Small intestine (tissue), 7 donors: ENCODE measurements around the gene TBL1XR1. TPM values are rescaled to one million over a fixed set of nuclear protein-coding genes. Genes with fewer than 3 reads are reported as not detected.

ENCODE experiments used
- DNase-seq, 2 donors: peaks; one replicate each; pipeline versions ENCODE4 v3.0.0 to v3.0.0-alpha.2; 2013
- FAIRE-seq: peaks from 2 replicates; lab custom pipeline; 2012; peaks lifted over from hg19 to GRCh38; lab: Jason Lieb, UNC
- H3K27ac ChIP-seq, 3 donors: one replicate each; pipeline ENCODE4 v1.5.1; 2013; ENCODE audit warnings: low read length in 2 of 3, mild to moderate bottlenecking in 2 of 3, control low read depth in 1 of 3, inconsistent platforms in 1 of 3, low read depth in 1 of 3, moderate library complexity in 1 of 3
- H3K27me3 ChIP-seq, 3 donors: one replicate each; pipeline ENCODE4 v1.6.1; 2013; ENCODE audit warnings: low read length in 3 of 3, inconsistent platforms in 1 of 3; ENCODE audit not compliant: control insufficient read depth in 3 of 3, insufficient read depth in 3 of 3
- H3K36me3 ChIP-seq, 3 donors: one replicate each; pipeline ENCODE4 v1.6.1; 2013; ENCODE audit warnings: low read length in 3 of 3, inconsistent platforms in 1 of 3, low read depth in 1 of 3, mild to moderate bottlenecking in 1 of 3, moderate library complexity in 1 of 3; ENCODE audit not compliant: control insufficient read depth in 3 of 3, insufficient read depth in 2 of 3
- H3K4me1 ChIP-seq, 3 donors: one replicate each; pipeline ENCODE4 v1.6.1; 2013; ENCODE audit warnings: low read length in 2 of 3, inconsistent platforms in 1 of 3, low read depth in 1 of 3, mild to moderate bottlenecking in 1 of 3, moderate library complexity in 1 of 3; ENCODE audit not compliant: control insufficient read depth in 3 of 3, insufficient read depth in 2 of 3
- H3K4me3 ChIP-seq, 3 donors: one replicate each; pipeline ENCODE4 v1.5.1; 2013; ENCODE audit warnings: low read length in 3 of 3, control low read depth in 1 of 3, inconsistent platforms in 1 of 3, low read depth in 1 of 3, mild to moderate bottlenecking in 1 of 3, moderate library complexity in 1 of 3
- H3K9me3 ChIP-seq, 2 donors: one replicate each; pipeline ENCODE4 v1.6.1; 2013; ENCODE audit warnings: low read depth in 1 of 2, low read length in 1 of 2; ENCODE audit not compliant: control insufficient read depth in 2 of 2, insufficient read depth in 1 of 2
- WGBS, 3 donors: extraction: QIAGEN DNeasy Blood & Tissue Kit; methylation state at CpG; one replicate each; pipeline ENCODE4 v1.1.7; 2013; 5-methylcytosine and 5-hydroxymethylcytosine counted together
- polyA plus RNA-seq, 4 donors: library from polyadenylated mRNA; stranded (reverse) in 3 of 4; unstranded in 1 of 4; fragments of 200-250 nt in 3 of 4; fragments of 120-200 nt in 1 of 4; gene quantifications; one replicate each; pipeline versions ENCODE4 v1.2.1 to v1.2.3, GENCODE V29; 2013
- donor health status: healthy with polysubstance abuse.
- donor health status: control.
- donor health status: control.
- donor health status: Bipolar disorder and iron deficiency.
- donor health status: healthy.

The TBL1XR1 gene
- polyA plus RNA-seq, 4 donors: 13.8 to 74.8 (median 27.7) TPM

- H3K9me3 ChIP-seq: no peaks in the 10 kb centered on the region
- DNase-seq (no peak), FAIRE-seq (no peak)
- H3K4me3 ChIP-seq: no peak overlapping the region
- no peaks in the 10 kb centered on the region for H3K27me3 ChIP-seq
- peaks cover 3 to 10% (median 8%) of the 10 kb centered on the region in 3 donors for H3K4me1 ChIP-seq
- H3K36me3 ChIP-seq: no peaks in the 10 kb centered on the region
- no peak overlapping the region for H3K27ac ChIP-seq
- 52 to 64% (median 56%) methylated on average over 4 of the region's 4 CpGs for WGBS, 3 donors
These were observed 91.7 kb downstream of the TBL1XR1 start for GRCh38 chr3:177105623-177106022.

DNA sequence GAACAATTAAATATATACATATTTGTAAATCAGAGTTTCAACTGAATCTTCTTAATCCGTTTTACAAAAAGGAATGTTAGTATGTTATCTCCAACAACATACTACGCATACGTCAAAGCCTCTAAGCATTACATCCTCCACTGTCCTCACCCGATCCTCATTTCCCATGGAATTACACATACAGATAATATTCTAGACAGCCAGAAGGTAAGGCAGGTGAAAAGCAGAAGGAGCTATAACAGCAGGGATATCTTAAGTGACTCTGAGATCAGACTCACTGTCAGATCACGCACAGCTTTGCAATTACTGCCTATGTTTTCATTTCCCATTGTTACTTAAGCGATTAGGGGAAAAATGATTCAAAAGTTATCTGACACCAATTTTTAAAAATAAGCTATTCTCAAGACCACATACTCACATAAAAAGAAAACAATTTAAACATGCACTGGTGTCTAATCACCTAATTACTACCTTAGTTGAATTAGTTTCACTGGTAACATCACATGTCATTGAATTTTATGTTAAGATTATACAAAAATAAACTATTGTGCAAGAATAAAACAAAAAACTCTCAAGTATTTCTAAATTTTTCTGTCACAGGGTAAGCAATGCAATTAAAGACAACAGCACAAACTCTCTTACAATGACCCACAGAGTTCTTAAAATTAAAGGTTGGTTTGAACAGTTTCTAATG lies 92.8 kb downstream of the TBL1XR1 start:
- H3K27ac ChIP-seq: no peak overlapping the region
- peaks cover 0 to 2% (median 0%) of the 10 kb centered on the region in 3 donors for H3K36me3 ChIP-seq
- H3K4me1 ChIP-seq: peaks cover 3 to 10% (median 8%) of the 10 kb centered on the region in 3 donors
- no peak for DNase-seq
- no peaks in the 10 kb centered on the region for H3K9me3 ChIP-seq
- no peaks in the 10 kb centered on the region for H3K27me3 ChIP-seq
- 88 to 92% (median 90%) methylated on average over 6 of the region's 6 CpGs for WGBS, 3 donors
- no peak for FAIRE-seq
- H3K4me3 ChIP-seq: no peak overlapping the region

DNA sequence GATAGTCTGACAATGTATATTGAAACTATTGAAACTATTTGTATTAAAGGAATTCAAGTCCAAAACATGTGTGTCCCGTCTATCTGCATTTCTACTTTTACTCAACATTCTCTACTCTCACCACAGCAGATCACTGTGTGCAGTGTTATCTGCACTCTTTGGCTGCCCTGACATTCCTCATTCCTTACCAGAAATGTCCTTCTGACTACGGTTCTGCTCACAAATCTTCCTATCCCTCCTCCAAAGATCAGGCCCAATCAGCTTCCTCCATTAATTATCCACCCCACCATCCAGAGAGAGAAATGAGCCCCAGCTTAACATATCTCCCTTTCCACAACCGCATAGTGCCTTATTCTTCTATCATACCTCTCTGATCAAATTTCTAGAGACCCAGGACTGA lies 94.7 kb downstream of the TBL1XR1 start:
- Histone ChIP-seq H3K4me1 (peaks cover 3 to 10% (median 8%) of the 10 kb centered on the region in 3 donors), H3K36me3 (peaks cover 0 to 6% (median 0%) of the 10 kb centered on the region in 3 donors), H3K27ac (no peak overlapping the region), H3K27me3 (no peaks in the 10 kb centered on the region), H3K9me3 (no peaks in the 10 kb centered on the region), H3K4me3 (no peak overlapping the region)
- 57 to 71% (median 61%) methylated on average over 3 of the region's 3 CpGs for WGBS, 3 donors
- FAIRE-seq (no peak), DNase-seq (no peak)

DNA sequence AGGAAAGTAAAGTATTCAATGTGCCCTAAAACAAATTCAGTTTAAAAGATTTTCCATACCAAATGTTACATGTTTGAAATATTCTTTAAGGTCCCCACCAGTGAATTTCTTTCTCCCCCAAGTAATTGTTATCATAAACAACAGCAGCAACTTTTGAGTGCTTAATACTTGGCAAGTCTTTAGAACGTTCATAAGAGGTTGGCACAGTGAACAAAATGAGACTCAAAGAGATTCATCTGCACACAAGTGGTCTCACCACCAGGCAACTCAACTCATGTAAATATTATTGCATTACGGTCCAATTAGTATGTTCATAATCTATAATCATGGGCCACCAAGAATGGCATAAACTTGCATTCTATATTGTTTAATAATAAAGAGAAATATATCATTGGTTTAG lies 98.7 kb downstream of the TBL1XR1 start:
- Histone ChIP-seq H3K4me1 (peaks cover 0 to 4% (median 0%) of the 10 kb centered on the region in 3 donors), H3K27me3 (no peaks in the 10 kb centered on the region), H3K27ac (no peak overlapping the region), H3K4me3 (no peak overlapping the region), H3K36me3 (peaks cover 0 to 9% (median 0%) of the 10 kb centered on the region in 3 donors), H3K9me3 (peaks cover 0 to 5% of the 10 kb centered on the region in 2 donors)
- no peak for FAIRE-seq
- WGBS, 3 donors: 50 to 89% (median 69%) methylated on average over 2 of the region's 2 CpGs
- no peak for DNase-seq

DNA sequence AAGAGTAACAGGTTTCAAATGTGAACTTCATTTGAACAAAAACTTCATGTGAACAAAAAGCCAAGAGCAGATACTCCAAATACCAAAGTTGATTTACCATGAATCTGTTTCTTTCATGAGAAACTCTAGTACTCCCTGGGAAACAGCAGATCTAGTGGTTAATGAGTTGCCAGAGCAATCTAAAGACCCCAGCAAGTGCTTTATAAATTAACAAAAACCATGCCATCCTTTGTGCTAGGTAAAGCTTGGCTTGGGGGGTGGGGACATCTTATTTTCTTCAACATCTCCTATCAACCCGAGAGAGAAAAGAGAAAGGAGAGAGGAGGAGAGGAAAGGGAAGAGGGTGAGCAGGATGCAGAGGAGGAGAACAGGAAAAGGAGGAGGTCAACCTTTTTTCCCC lies 100.7 kb downstream of the TBL1XR1 start:
- peaks cover 0 to 9% (median 0%) of the 10 kb centered on the region in 3 donors for H3K36me3 ChIP-seq
- H3K27ac ChIP-seq: no peak overlapping the region
- H3K4me1 ChIP-seq: peaks cover 0 to 4% (median 0%) of the 10 kb centered on the region in 3 donors
- no peaks in the 10 kb centered on the region for H3K27me3 ChIP-seq
- FAIRE-seq (no peak), DNase-seq (no peak)
- no peak overlapping the region for H3K4me3 ChIP-seq
- peaks cover 0 to 7% of the 10 kb centered on the region in 2 donors for H3K9me3 ChIP-seq
- 47 to 54% (median 50%) methylated on average over 1 of the region's 1 CpG for WGBS, 3 donors

- peaks cover 0 to 10% (median 3%) of the 10 kb centered on the region in 3 donors for H3K4me1 ChIP-seq
- DNase-seq (no peak), FAIRE-seq (no peak)
- peaks cover 0 to 14% (median 0%) of the 10 kb centered on the region in 3 donors for H3K36me3 ChIP-seq
- no peak overlapping the region for H3K27ac ChIP-seq
- no peaks in the 10 kb centered on the region for H3K27me3 ChIP-seq
- no peak overlapping the region for H3K4me3 ChIP-seq
- peaks cover 0 to 7% of the 10 kb centered on the region in 2 donors for H3K9me3 ChIP-seq
These were observed 103.3 kb downstream of the TBL1XR1 start for GRCh38 chr3:177093966-177094365.

DNA sequence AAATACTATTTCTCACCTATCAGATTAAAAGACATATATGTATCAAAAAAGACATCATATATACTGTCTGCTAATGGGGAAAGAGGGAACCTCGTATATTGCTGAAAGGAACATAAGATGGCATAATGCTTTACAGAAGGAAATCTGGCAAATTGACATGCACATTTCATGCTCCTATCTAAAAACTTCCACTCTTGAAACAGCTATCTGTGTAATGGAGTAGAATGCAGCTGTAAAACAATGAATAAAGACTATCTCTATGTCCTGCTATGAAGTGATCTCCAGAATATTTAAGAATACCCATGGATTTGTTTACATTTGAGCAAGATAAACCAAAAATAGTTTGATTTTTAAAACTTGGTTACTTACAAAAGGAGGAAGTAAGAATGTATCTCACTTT lies 107.4 kb downstream of the TBL1XR1 start:
- Histone ChIP-seq H3K36me3 (peaks cover 0 to 8% (median 0%) of the 10 kb centered on the region in 3 donors), H3K9me3 (peaks cover 0 to 5% of the 10 kb centered on the region in 2 donors), H3K4me3 (no peak overlapping the region), H3K27me3 (no peaks in the 10 kb centered on the region), H3K4me1 (peaks cover 0 to 10% (median 3%) of the 10 kb centered on the region in 3 donors), H3K27ac (no peak overlapping the region)
- DNase-seq: no peak
- WGBS, 3 donors: 58 to 87% (median 83%) methylated on average over 1 of the region's 1 CpG
- FAIRE-seq: no peak

DNA sequence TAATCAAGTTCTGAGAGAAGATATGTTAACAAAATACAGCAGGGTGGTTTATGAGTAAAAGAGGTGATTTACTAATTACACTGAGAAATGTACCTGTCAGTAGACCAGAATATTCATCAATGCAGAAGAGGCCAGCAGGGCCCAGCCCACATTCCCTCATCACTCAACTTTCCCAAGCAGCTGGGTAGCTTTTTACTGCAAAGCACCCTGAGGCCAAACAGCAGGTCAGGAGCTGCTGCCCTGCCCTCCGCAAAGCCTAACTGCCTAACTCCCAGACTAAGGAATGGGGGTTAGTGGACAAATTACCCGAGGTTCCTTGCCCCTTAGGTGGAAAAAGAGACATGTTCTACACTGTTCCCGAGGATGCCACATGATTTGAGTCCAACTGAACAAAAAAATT lies 108.2 kb downstream of the TBL1XR1 start:
- no peak for DNase-seq
- Histone ChIP-seq H3K4me1 (peaks cover 0 to 10% (median 3%) of the 10 kb centered on the region in 3 donors), H3K4me3 (no peak overlapping the region), H3K36me3 (peaks cover 0 to 8% (median 0%) of the 10 kb centered on the region in 3 donors), H3K9me3 (peaks cover 0 to 3% of the 10 kb centered on the region in 2 donors), H3K27me3 (no peaks in the 10 kb centered on the region), H3K27ac (no peak overlapping the region)
- 77 to 87% (median 83%) methylated on average over 3 of the region's 3 CpGs for WGBS, 3 donors
- no peak for FAIRE-seq
